ENCODE data around the gene MEGF8.
A peak's percentile ranks its signal among the peaks of the same experiment; 100 is the strongest.

MEGF8 gene

GRCh38 chr19:42323852-42324654, 1.4 kb upstream of the MEGF8 start:
- H4K20me1 ChIP-seq (ENCODE audit: insufficient read depth, low read length), result 0 out of 2 replicates have a peak, but pooled peaks cover 2% of the 10 kb centered on the region
- H3K4me2 ChIP-seq (ENCODE audit: low read length), result peak overlapping the region; percentile 95
- no peaks in the 10 kb centered on the region for H3K9me3 ChIP-seq (ENCODE audit: insufficient read depth, low read length)
- H3K9ac ChIP-seq (ENCODE audit: low read length), result peak overlapping the region; percentile 80
- H3K27ac ChIP-seq (ENCODE audit: low read length), result no peak overlapping the region
- no peaks in the 10 kb centered on the region for H3K27me3 ChIP-seq (ENCODE audit: low read depth, low read length)
- peaks cover 24% of the 10 kb centered on the region for H3K79me2 ChIP-seq (ENCODE audit: low read length)
- H3K36me3 ChIP-seq (replicated peaks; ENCODE audit: low read depth, low read length), result no peaks in the 10 kb centered on the region
- H3K4me1 ChIP-seq (ENCODE audit: low read length), result peaks cover 11% of the 10 kb centered on the region
- TF ChIP-seq, protein P1, sequence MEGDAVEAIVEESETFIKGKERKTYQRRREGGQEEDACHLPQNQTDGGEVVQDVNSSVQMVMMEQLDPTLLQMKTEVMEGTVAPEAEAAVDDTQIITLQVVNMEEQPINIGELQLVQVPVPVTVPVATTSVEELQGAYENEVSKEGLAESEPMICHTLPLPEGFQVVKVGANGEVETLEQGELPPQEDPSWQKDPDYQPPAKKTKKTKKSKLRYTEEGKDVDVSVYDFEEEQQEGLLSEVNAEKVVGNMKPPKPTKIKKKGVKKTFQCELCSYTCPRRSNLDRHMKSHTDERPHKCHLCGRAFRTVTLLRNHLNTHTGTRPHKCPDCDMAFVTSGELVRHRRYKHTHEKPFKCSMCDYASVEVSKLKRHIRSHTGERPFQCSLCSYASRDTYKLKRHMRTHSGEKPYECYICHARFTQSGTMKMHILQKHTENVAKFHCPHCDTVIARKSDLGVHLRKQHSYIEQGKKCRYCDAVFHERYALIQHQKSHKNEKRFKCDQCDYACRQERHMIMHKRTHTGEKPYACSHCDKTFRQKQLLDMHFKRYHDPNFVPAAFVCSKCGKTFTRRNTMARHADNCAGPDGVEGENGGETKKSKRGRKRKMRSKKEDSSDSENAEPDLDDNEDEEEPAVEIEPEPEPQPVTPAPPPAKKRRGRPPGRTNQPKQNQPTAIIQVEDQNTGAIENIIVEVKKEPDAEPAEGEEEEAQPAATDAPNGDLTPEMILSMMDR (IDR thresholded peaks at IDR 0.05; ENCODE audit: low read depth, low read length), result no peak
- no peak for TF ChIP-seq EZH2phosphoT487 (IDR thresholded peaks at IDR 0.05; ENCODE audit: low read depth)
- no peak overlapping the region for H2AFZ ChIP-seq (ENCODE audit: low read depth, low read length)
- H3K4me3 ChIP-seq (ENCODE audit: low read length), result peak overlapping the region; percentile 86

DNA sequence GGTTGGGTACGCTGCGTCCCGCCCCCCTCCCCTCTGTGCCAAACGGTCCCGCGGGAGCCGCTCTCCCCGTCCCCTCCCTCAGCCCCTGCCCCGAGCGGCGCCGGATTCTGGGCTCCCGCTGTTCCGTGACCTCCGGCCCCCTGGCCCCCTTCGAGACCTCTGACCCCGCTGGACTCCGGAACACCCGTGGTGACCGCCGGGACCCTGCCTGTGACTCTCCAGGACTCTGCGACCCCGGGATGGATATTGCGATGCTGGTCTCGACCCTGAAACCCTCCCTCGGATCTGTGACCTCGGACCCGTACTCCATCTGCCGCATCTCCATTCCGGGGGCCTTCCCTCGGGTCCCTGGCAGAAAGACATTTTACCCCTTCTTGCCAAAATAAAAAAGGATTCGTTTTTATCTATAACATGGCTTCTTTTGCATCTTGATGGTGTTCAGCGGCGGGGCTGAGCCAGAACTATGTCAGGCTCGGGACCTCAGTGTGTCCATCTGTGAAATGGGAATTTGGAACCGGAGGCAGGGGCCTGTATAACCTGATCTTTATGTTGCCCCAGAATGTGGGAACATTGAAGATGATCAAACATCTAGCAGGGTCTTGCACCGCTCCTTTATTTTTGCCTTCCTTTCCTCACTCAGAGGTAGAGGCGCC, 654 bp upstream of the MEGF8 start:
- 0 out of 2 replicates have a peak, but pooled peaks cover 2% of the 10 kb centered on the region for H4K20me1 ChIP-seq (ENCODE audit: insufficient read depth, low read length)
- H3K4me3 ChIP-seq (ENCODE audit: low read length), result peak overlapping the region; percentile 86
- peaks cover 11% of the 10 kb centered on the region for H3K4me1 ChIP-seq (ENCODE audit: low read length)
- no peaks in the 10 kb centered on the region for H3K9me3 ChIP-seq (ENCODE audit: insufficient read depth, low read length)
- peak overlapping the region; percentile 80 for H3K9ac ChIP-seq (ENCODE audit: low read length)
- H3K27ac ChIP-seq (ENCODE audit: low read length), result peak overlapping the region; percentile 26
- H2AFZ ChIP-seq (ENCODE audit: low read depth, low read length), result peak overlapping the region; percentile 98
- H3K27me3 ChIP-seq (ENCODE audit: low read depth, low read length), result no peaks in the 10 kb centered on the region
- H3K4me2 ChIP-seq (ENCODE audit: low read length), result peak overlapping the region; percentile 95
- no peak for TF ChIP-seq EZH2phosphoT487 (IDR thresholded peaks at IDR 0.05; ENCODE audit: low read depth)
- TF ChIP-seq, protein P1 (IDR thresholded peaks at IDR 0.05; ENCODE audit: low read depth, low read length), result no peak
- peaks cover 24% of the 10 kb centered on the region for H3K79me2 ChIP-seq (ENCODE audit: low read length)
- H3K36me3 ChIP-seq (replicated peaks; ENCODE audit: low read depth, low read length), result no peaks in the 10 kb centered on the region

DNA sequence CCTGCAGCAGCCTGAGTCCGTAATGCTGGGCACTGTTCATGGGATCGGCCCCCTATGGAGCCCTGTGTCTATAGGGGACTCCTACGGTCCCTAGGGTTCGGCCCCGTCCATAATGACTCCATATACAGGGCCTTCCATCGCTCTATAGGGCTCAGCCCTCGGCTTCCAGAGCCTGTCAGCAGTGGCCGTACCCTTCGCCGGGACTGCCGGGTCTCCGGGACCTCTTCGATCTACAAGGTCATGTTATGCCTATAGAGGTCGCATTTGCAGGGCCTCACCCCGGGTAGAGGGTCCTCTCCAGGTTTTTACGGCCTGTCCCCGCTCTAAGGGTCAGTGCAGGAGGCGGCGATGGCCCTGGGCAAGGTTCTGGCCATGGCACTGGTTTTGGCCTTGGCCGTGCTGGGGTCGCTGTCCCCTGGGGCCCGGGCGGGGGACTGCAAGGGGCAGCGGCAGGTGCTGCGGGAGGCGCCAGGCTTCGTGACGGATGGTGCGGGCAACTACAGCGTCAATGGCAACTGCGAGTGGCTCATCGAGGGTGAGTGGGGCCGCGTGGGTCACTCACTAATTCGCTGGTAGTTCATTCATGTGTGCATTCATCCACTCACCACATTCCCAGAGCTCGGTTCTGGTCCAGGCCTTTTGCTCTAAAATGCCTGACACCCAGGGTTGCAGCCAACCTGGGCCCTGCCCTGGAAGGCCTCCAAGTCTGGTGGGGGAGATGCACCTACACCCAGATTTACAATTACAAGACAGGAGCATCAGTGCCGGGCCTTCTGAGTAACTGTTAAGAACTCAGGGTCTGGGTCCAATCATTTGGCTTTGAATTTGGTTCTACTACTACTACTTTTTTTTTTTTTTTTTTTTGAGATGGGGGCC, 699 bp downstream of the MEGF8 start:
- Histone ChIP-seq H3K9me3 (ENCODE audit: insufficient read depth, low read length) (no peaks in the 10 kb centered on the region), H4K20me1 (ENCODE audit: insufficient read depth, low read length) (0 out of 2 replicates have a peak, but pooled peaks cover 2% of the 10 kb centered on the region), H3K4me1 (ENCODE audit: low read length) (peaks cover 11% of the 10 kb centered on the region), H3K4me3 (ENCODE audit: low read length) (peak overlapping the region; percentile 92), H2AFZ (ENCODE audit: low read depth, low read length) (peak overlapping the region; percentile 66), H3K36me3 (replicated peaks; ENCODE audit: low read depth, low read length) (no peaks in the 10 kb centered on the region), H3K79me2 (ENCODE audit: low read length) (peaks cover 24% of the 10 kb centered on the region), H3K27ac (ENCODE audit: low read length) (peak overlapping the region; percentile 45), H3K9ac (ENCODE audit: low read length) (peak overlapping the region; percentile 91), H3K27me3 (ENCODE audit: low read depth, low read length) (no peaks in the 10 kb centered on the region), H3K4me2 (ENCODE audit: low read length) (peak overlapping the region; percentile 92)
- no peak for TF ChIP-seq EZH2phosphoT487 (IDR thresholded peaks at IDR 0.05; ENCODE audit: low read depth)
- TF ChIP-seq, protein P1 (IDR thresholded peaks at IDR 0.05; ENCODE audit: low read depth, low read length), result peak; percentile 50
